NT2/D1 (cell line): ENCODE measurements around the gene IFNGR2.

Source experiments
- SUZ12 ChIP-seq: IDR thresholded peaks from 2 replicates; pipeline ENCODE4 v1.6.1; 2011; ENCODE audit not compliant: insufficient read length, insufficient read depth; ENCODE audit errors: extremely low read depth
- YY1 ChIP-seq: IDR thresholded peaks from 2 replicates; pipeline ENCODE4 v1.6.1; 2011; ENCODE audit not compliant: insufficient read length, insufficient read depth
- ZNF274 ChIP-seq: IDR thresholded peaks from 2 replicates; pipeline ENCODE4 v1.6.1; 2011; ENCODE audit warnings: mild to moderate bottlenecking, low read depth, low read length

DNA sequence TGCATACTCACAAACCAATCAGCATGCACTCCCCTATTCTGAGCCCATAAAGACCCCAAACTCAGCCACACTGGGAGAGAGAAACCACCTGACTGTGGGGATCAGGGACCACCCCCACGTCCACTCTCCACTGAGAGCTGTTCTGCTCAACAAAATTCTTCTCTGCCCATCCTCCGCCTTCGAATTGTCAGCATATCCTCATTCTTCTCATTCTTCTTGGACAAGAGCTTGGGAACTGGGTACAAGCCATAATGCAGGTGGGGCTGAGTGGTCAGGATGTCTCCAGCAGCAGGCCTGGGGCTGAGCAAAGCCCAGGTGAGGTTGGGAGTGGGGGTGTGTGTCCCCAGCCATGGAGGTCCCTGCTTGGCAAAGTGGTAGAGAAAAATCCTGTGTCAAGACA lies 34.6 kb upstream of the IFNGR2 start:
- no peak for TF ChIP-seq ZNF274
- TF ChIP-seq SUZ12 = no peak
- no peak for TF ChIP-seq YY1
